ENCODE measurements around the gene ART5.

DNA sequence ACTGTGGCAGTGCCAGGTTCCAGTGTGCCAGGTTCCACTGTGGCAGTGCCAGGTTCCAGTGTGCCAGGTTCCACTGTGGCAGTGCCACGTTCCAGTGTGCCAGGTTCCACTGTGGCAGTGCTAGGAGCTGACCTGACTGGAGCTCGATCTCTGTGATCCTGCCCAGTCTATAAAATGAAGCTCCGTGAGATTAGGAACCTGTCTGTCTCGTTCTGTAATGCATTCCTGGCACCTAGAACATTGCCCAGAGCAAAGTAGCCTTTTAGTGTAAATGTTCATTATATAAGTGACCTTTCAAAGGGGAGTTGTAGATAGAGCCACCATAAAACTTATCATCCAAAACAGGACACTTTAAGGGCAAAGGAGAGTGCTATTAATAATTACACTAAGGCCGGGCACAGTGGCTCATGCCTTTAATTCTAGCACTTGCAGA is 36.0 kb downstream of the ART5 start:
- no peak for TF ChIP-seq EZH2 (IDR thresholded peaks at IDR 0.05; ENCODE audit: low read length, missing control alignments)
- TF ChIP-seq, protein P1, sequence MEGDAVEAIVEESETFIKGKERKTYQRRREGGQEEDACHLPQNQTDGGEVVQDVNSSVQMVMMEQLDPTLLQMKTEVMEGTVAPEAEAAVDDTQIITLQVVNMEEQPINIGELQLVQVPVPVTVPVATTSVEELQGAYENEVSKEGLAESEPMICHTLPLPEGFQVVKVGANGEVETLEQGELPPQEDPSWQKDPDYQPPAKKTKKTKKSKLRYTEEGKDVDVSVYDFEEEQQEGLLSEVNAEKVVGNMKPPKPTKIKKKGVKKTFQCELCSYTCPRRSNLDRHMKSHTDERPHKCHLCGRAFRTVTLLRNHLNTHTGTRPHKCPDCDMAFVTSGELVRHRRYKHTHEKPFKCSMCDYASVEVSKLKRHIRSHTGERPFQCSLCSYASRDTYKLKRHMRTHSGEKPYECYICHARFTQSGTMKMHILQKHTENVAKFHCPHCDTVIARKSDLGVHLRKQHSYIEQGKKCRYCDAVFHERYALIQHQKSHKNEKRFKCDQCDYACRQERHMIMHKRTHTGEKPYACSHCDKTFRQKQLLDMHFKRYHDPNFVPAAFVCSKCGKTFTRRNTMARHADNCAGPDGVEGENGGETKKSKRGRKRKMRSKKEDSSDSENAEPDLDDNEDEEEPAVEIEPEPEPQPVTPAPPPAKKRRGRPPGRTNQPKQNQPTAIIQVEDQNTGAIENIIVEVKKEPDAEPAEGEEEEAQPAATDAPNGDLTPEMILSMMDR (conservative IDR thresholded peaks at IDR 0.05 in 1 of 2, IDR thresholded peaks at IDR 0.05 in 1 of 2; ENCODE audit: low read depth in 1 of 2, low read length in 2 of 2): no peak

Data from fibroblast of lung (primary cell).